ENCODE measurements around the gene BTNL9.

Gene BTNL9

GRCh38 chr5:181086026-181086883 lies 46.2 kb downstream of the BTNL9 start:
- Histone ChIP-seq H3K9me3 (ENCODE audit: insufficient read depth, low read length) (no peaks in the 10 kb centered on the region), H3F3A (ENCODE audit: insufficient read depth) (no peaks in the 10 kb centered on the region), H3K9ac (ENCODE audit: low read length) (no peak overlapping the region), H3K4me2 (ENCODE audit: low read depth, low read length, poor library complexity, severe bottlenecking) (no peak overlapping the region), H3K4me3 (ENCODE audit: insufficient read depth, low read length, poor library complexity, severe bottlenecking) (no peak overlapping the region), H3K27me3 (ENCODE audit: low read length) (no peaks in the 10 kb centered on the region), H2AFZ (ENCODE audit: low read depth, low read length, severe bottlenecking) (no peak overlapping the region), H4K20me1 (ENCODE audit: low read depth, low read length) (no peaks in the 10 kb centered on the region), H3K9me2 (replicated peaks; ENCODE audit: insufficient read depth, low read length) (no peaks in the 10 kb centered on the region), H3K79me2 (ENCODE audit: insufficient read depth, low read length) (no peaks in the 10 kb centered on the region), H3K36me3 (ENCODE audit: low read length) (no peaks in the 10 kb centered on the region), H3K27ac (ENCODE audit: low read depth, low read length) (no peak overlapping the region)
- TF ChIP-seq CTCF (IDR thresholded peaks at IDR 0.05; ENCODE audit: insufficient read depth, low read length, poor library complexity, severe bottlenecking), result no peak
- no peak for TF ChIP-seq EZH2phosphoT487 (conservative IDR thresholded peaks at IDR 0.05; ENCODE audit: low read length)

- Histone ChIP-seq H3K79me2 (ENCODE audit: insufficient read depth, low read length) (no peaks in the 10 kb centered on the region), H3K9me3 (ENCODE audit: insufficient read depth, low read length) (no peaks in the 10 kb centered on the region), H3K9me2 (replicated peaks; ENCODE audit: insufficient read depth, low read length) (no peaks in the 10 kb centered on the region), H3K4me3 (ENCODE audit: insufficient read depth, low read length, poor library complexity, severe bottlenecking) (no peak overlapping the region), H3K36me3 (ENCODE audit: low read length) (no peaks in the 10 kb centered on the region), H3K4me2 (ENCODE audit: low read depth, low read length, poor library complexity, severe bottlenecking) (no peak overlapping the region), H2AFZ (ENCODE audit: low read depth, low read length, severe bottlenecking) (no peak overlapping the region), H4K20me1 (ENCODE audit: low read depth, low read length) (no peaks in the 10 kb centered on the region), H3K27me3 (ENCODE audit: low read length) (no peaks in the 10 kb centered on the region), H3K27ac (ENCODE audit: low read depth, low read length) (no peak overlapping the region), H3K9ac (ENCODE audit: low read length) (no peak overlapping the region), H3F3A (ENCODE audit: insufficient read depth) (no peaks in the 10 kb centered on the region)
- TF ChIP-seq CTCF (IDR thresholded peaks at IDR 0.05; ENCODE audit: insufficient read depth, low read length, poor library complexity, severe bottlenecking), result no peak
- no peak for TF ChIP-seq EZH2phosphoT487 (conservative IDR thresholded peaks at IDR 0.05; ENCODE audit: low read length)
Observed at GRCh38 chr5:181086884-181087205, 46.8 kb downstream of the BTNL9 start.

- no peak overlapping the region for H3K27ac ChIP-seq (ENCODE audit: low read depth, low read length)
- H3K4me2 ChIP-seq (ENCODE audit: low read depth, low read length, poor library complexity, severe bottlenecking), result no peak overlapping the region
- no peaks in the 10 kb centered on the region for H4K20me1 ChIP-seq (ENCODE audit: low read depth, low read length)
- no peak overlapping the region for H3K9ac ChIP-seq (ENCODE audit: low read length)
- no peaks in the 10 kb centered on the region for H3K79me2 ChIP-seq (ENCODE audit: insufficient read depth, low read length)
- H3K36me3 ChIP-seq (ENCODE audit: low read length), result no peaks in the 10 kb centered on the region
- H3K9me3 ChIP-seq (ENCODE audit: insufficient read depth, low read length), result no peaks in the 10 kb centered on the region
- no peaks in the 10 kb centered on the region for H3K27me3 ChIP-seq (ENCODE audit: low read length)
- no peak for TF ChIP-seq CTCF (IDR thresholded peaks at IDR 0.05; ENCODE audit: insufficient read depth, low read length, poor library complexity, severe bottlenecking)
- no peak for TF ChIP-seq EZH2phosphoT487 (conservative IDR thresholded peaks at IDR 0.05; ENCODE audit: low read length)
- H2AFZ ChIP-seq (ENCODE audit: low read depth, low read length, severe bottlenecking), result no peak overlapping the region
- no peaks in the 10 kb centered on the region for H3K9me2 ChIP-seq (replicated peaks; ENCODE audit: insufficient read depth, low read length)
- no peak overlapping the region for H3K4me3 ChIP-seq (ENCODE audit: insufficient read depth, low read length, poor library complexity, severe bottlenecking)
- H3F3A ChIP-seq (ENCODE audit: insufficient read depth), result no peaks in the 10 kb centered on the region
Observed at GRCh38 chr5:181087309-181087708, 47.2 kb downstream of the BTNL9 start.
